ENCODE measurements around the gene PIGN. TPM values are rescaled to one million over a fixed set of nuclear protein-coding genes. Genes with fewer than 3 reads are reported as not detected.

Gene PIGN
- total RNA-seq, 1 experiment from 2014 or later, result 30.9 TPM

DNA sequence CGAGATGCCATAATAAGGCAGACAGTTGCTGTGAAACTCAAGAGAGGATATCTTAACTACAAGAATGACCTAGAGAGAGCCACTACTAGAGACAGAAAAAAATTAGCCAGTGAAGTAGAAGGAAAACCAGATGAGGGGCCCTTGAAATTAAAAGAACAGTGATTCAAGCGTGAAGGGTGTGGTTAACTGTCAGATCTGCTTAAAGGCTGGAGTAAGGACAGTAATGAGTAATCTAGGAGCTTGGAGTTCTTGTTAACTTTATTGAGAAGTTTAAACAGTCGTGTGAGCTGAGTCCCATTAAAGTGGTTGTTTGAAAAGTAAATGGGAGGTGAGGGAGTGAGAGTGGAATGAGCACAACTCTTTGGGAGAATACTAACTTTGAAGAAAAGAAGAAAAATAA, 21.3 kb downstream of the PIGN start:
- H3K4me1 ChIP-seq (ENCODE audit: insufficient read depth, low read length), result peaks cover 3% of the 10 kb centered on the region; the same call in 1 of the 2 replicates
- peaks cover 6 to 11% of the 10 kb centered on the region in 2 experiments; a peak in 4 of 5 replicates for H3K9me3 Mint-ChIP-seq
- H2BK20ac ChIP-seq (ENCODE audit: low read depth, low read length, poor library complexity, severe bottlenecking), result no peak overlapping the region
- no peak overlapping the region for H3K27ac ChIP-seq (ENCODE audit: insufficient read length, low read depth, low read length)
- H3K27me3 ChIP-seq (ENCODE audit: insufficient read depth, low read length), result no peaks in the 10 kb centered on the region
- H2AK5ac ChIP-seq (ENCODE audit: insufficient read length, low read length), result no peak overlapping the region
- no peak overlapping the region for H3K9ac ChIP-seq (ENCODE audit: extremely low read depth, insufficient read length, low read length)
- H3K23me2 ChIP-seq (ENCODE audit: insufficient read length, low read depth, low read length, poor library complexity, severe bottlenecking), result no peaks in the 10 kb centered on the region
- no peaks in the 10 kb centered on the region for H4K20me1 ChIP-seq (ENCODE audit: control insufficient read depth, insufficient read depth, insufficient read length)
- no peak overlapping the region for H3K56ac ChIP-seq (ENCODE audit: insufficient read length, low read depth, low read length)
- H3K27ac Mint-ChIP-seq, result peak overlapping the region in 1 of 3 experiments; percentile 21; a peak in 1 of 7 replicates
- H3K23ac ChIP-seq (ENCODE audit: insufficient read length, low read depth, low read length), result no peak overlapping the region
- no peaks in the 10 kb centered on the region for H3K9me3 ChIP-seq (ENCODE audit: control insufficient read depth, low read depth, low read length)
- H3K4me2 ChIP-seq (ENCODE audit: insufficient read depth, insufficient read length, low read length), result no peak overlapping the region
- no peak overlapping the region for H4K8ac ChIP-seq (replicated peaks; ENCODE audit: insufficient read length, low read depth, low read length)
- H4K91ac ChIP-seq (ENCODE audit: insufficient read length, low read depth, low read length), result no peak overlapping the region
- no peaks in the 10 kb centered on the region for H3K27me3 Mint-ChIP-seq (ENCODE audit: low read depth)
- no peaks in the 10 kb centered on the region for H3K79me1 ChIP-seq (ENCODE audit: insufficient read depth, low read depth, low read length, poor library complexity, severe bottlenecking)
- no peak overlapping the region for H3K4ac ChIP-seq (ENCODE audit: low read depth, low read length)
- H4K5ac ChIP-seq (ENCODE audit: insufficient read length, low read depth, low read length), result no peak overlapping the region
- H3T11ph ChIP-seq (ENCODE audit: low read length), result no peak overlapping the region
- no peak overlapping the region for H2BK120ac ChIP-seq (ENCODE audit: low read depth, low read length, poor library complexity, severe bottlenecking)
- no peak overlapping the region for H2BK5ac ChIP-seq (ENCODE audit: insufficient read length, low read length)
- WGBS (ENCODE audit: extremely low coverage, insufficient read length, low lambda C conversion rate), result no CpG with 5 or more reads among the region's 3 CpGs
- no peak overlapping the region for H2AFZ ChIP-seq (ENCODE audit: low read length)
- no peak overlapping the region for H3K18ac ChIP-seq (ENCODE audit: insufficient read length, low read depth, low read length)
- H3K4me3 Mint-ChIP-seq, result no peak overlapping the region
- peaks cover 15 to 16% of the 10 kb centered on the region in 2 experiments for H3K4me1 Mint-ChIP-seq
- H2BK12ac ChIP-seq (ENCODE audit: insufficient read length, low read depth, low read length), result no peak overlapping the region
- H2BK15ac ChIP-seq (ENCODE audit: low read depth, low read length), result no peak overlapping the region
- H3K14ac ChIP-seq (ENCODE audit: insufficient read depth, low read length), result no peak overlapping the region
- H3K36me3 Mint-ChIP-seq (ENCODE audit: insufficient read depth in 1 of 3, low read depth in 3 of 3), result peaks cover 3 to 27% (median 11%) of the 10 kb centered on the region in 3 experiments
- H3K79me2 ChIP-seq (ENCODE audit: insufficient read depth, low read length), result no peaks in the 10 kb centered on the region
- TF ChIP-seq, protein P1, sequence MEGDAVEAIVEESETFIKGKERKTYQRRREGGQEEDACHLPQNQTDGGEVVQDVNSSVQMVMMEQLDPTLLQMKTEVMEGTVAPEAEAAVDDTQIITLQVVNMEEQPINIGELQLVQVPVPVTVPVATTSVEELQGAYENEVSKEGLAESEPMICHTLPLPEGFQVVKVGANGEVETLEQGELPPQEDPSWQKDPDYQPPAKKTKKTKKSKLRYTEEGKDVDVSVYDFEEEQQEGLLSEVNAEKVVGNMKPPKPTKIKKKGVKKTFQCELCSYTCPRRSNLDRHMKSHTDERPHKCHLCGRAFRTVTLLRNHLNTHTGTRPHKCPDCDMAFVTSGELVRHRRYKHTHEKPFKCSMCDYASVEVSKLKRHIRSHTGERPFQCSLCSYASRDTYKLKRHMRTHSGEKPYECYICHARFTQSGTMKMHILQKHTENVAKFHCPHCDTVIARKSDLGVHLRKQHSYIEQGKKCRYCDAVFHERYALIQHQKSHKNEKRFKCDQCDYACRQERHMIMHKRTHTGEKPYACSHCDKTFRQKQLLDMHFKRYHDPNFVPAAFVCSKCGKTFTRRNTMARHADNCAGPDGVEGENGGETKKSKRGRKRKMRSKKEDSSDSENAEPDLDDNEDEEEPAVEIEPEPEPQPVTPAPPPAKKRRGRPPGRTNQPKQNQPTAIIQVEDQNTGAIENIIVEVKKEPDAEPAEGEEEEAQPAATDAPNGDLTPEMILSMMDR (conservative IDR thresholded peaks at IDR 0.05), result no peak
- DNase-seq, result no peak

Data from H9 (cell line).